ENCODE data around the gene UPK2.

The UPK2 gene

GRCh38 chr11:118930094-118930712, 25.9 kb upstream of the UPK2 start:
- no peaks in the 10 kb centered on the region for H3K36me3 ChIP-seq (ENCODE audit: insufficient read depth)
- no peak overlapping the region for H3K27ac ChIP-seq
- H3K9ac ChIP-seq: peak overlapping the region; percentile 15; the same call in 1 of the 2 replicates
- H4K20me1 ChIP-seq (ENCODE audit: insufficient read depth): no peaks in the 10 kb centered on the region
- H2AFZ ChIP-seq (ENCODE audit: low read depth): peak overlapping the region; percentile 94
- peak overlapping the region; percentile 63 for H3K4me2 ChIP-seq
- TF ChIP-seq CTCF (conservative IDR thresholded peaks at IDR 0.05; ENCODE audit: low read depth, low read length): peak; percentile 90
- H3K4me3 ChIP-seq (IDR thresholded peaks at IDR 0.05; ENCODE audit: insufficient read depth, low read depth, low read length): no peak overlapping the region
- no peaks in the 10 kb centered on the region for H3K79me2 ChIP-seq (ENCODE audit: insufficient read depth, low read depth)
- H3K4me1 ChIP-seq (ENCODE audit: low read depth, poor library complexity, severe bottlenecking): peaks cover 21% of the 10 kb centered on the region
- no peaks in the 10 kb centered on the region for H3K27me3 ChIP-seq (ENCODE audit: insufficient read depth, low read depth)

GRCh38 chr11:118931571-118931970, 24.5 kb upstream of the UPK2 start:
- no peak overlapping the region for H3K9ac ChIP-seq
- no peak overlapping the region for H3K27ac ChIP-seq
- H3K4me3 ChIP-seq (IDR thresholded peaks at IDR 0.05; ENCODE audit: insufficient read depth, low read depth, low read length): no peak overlapping the region
- H3K4me1 ChIP-seq (ENCODE audit: low read depth, poor library complexity, severe bottlenecking): peaks cover 19% of the 10 kb centered on the region
- H3K36me3 ChIP-seq (ENCODE audit: insufficient read depth): no peaks in the 10 kb centered on the region
- no peak for TF ChIP-seq CTCF (conservative IDR thresholded peaks at IDR 0.05; ENCODE audit: low read depth, low read length)
- no peak overlapping the region for H3K4me2 ChIP-seq
- no peaks in the 10 kb centered on the region for H3K27me3 ChIP-seq (ENCODE audit: insufficient read depth, low read depth)
- H2AFZ ChIP-seq (ENCODE audit: low read depth): no peak overlapping the region
- no peaks in the 10 kb centered on the region for H4K20me1 ChIP-seq (ENCODE audit: insufficient read depth)
- H3K79me2 ChIP-seq (ENCODE audit: insufficient read depth, low read depth): no peaks in the 10 kb centered on the region

GRCh38 chr11:118933486-118933885, 22.6 kb upstream of the UPK2 start:
- no peak overlapping the region for H2AFZ ChIP-seq (ENCODE audit: low read depth)
- H3K4me2 ChIP-seq: no peak overlapping the region
- no peaks in the 10 kb centered on the region for H3K36me3 ChIP-seq (ENCODE audit: insufficient read depth)
- no peak overlapping the region for H3K27ac ChIP-seq
- H3K79me2 ChIP-seq (ENCODE audit: insufficient read depth, low read depth): no peaks in the 10 kb centered on the region
- peaks cover 5% of the 10 kb centered on the region for H3K4me1 ChIP-seq (ENCODE audit: low read depth, poor library complexity, severe bottlenecking)
- no peak overlapping the region for H3K4me3 ChIP-seq (IDR thresholded peaks at IDR 0.05; ENCODE audit: insufficient read depth, low read depth, low read length)
- TF ChIP-seq CTCF (conservative IDR thresholded peaks at IDR 0.05; ENCODE audit: low read depth, low read length): no peak
- no peak overlapping the region for H3K9ac ChIP-seq
- H4K20me1 ChIP-seq (ENCODE audit: insufficient read depth): no peaks in the 10 kb centered on the region
- H3K27me3 ChIP-seq (ENCODE audit: insufficient read depth, low read depth): no peaks in the 10 kb centered on the region

GRCh38 chr11:118935376-118935775, 20.7 kb upstream of the UPK2 start:
- no peak overlapping the region for H2AFZ ChIP-seq (ENCODE audit: low read depth)
- H3K4me2 ChIP-seq: no peak overlapping the region
- no peaks in the 10 kb centered on the region for H3K79me2 ChIP-seq (ENCODE audit: insufficient read depth, low read depth)
- no peaks in the 10 kb centered on the region for H3K27me3 ChIP-seq (ENCODE audit: insufficient read depth, low read depth)
- TF ChIP-seq CTCF (conservative IDR thresholded peaks at IDR 0.05; ENCODE audit: low read depth, low read length): no peak
- H3K27ac ChIP-seq: no peak overlapping the region
- H3K9ac ChIP-seq: no peak overlapping the region
- peaks cover 5% of the 10 kb centered on the region for H3K4me1 ChIP-seq (ENCODE audit: low read depth, poor library complexity, severe bottlenecking)
- no peaks in the 10 kb centered on the region for H3K36me3 ChIP-seq (ENCODE audit: insufficient read depth)
- H4K20me1 ChIP-seq (ENCODE audit: insufficient read depth): no peaks in the 10 kb centered on the region
- no peak overlapping the region for H3K4me3 ChIP-seq (IDR thresholded peaks at IDR 0.05; ENCODE audit: insufficient read depth, low read depth, low read length)

Data from KMS-11 (cell line).